Measurements from ENCODE around the gene KCNA10. TPM values are rescaled to one million over a fixed set of nuclear protein-coding genes. Genes with fewer than 3 reads are reported as not detected.

KCNA10 gene
- total and polyA plus RNA-seq, 8 donors: not detected

DNA sequence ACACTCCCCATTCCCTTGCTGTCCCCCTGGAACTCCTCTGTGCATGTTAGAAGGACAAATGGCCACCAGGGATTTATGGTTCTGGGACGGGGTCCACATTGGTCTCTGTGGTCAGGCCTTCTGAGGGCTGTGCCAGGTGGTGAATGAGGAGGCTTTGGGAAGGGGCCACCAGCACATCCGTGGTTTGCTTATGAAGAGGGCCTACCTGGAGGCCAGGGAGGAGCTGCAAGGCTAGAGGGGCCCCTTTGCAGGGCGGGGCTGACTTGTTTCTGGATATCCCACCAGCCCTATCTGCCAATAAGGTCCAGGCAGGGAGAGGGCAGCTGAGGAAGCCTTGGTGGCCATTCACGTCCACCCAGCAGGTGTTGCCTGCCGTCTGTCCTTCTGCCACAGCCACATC, 24.9 kb downstream of the KCNA10 start:
- Histone ChIP-seq H3K9me3 (no peaks in the 10 kb centered on the region), H3K4me3 (no peak overlapping the region), H3K4me1 (no peaks in the 10 kb centered on the region), H3K27ac (no peak overlapping the region), H3K27me3 (no peaks in the 10 kb centered on the region), H3K36me3 (no peaks in the 10 kb centered on the region)
- WGBS, 2 donors: 70 to 76% methylated on average over 4 to 5 of the region's 5 CpGs
- intact Hi-C loops (cut with DNase I): loop anchor here in 1 of 3 donors (10.0 kb wide), 1 partner anchor 289 kb away; no protein-coding TSS in a partner anchor
- FAIRE-seq: no peak
- TF ChIP-seq, protein P1, sequence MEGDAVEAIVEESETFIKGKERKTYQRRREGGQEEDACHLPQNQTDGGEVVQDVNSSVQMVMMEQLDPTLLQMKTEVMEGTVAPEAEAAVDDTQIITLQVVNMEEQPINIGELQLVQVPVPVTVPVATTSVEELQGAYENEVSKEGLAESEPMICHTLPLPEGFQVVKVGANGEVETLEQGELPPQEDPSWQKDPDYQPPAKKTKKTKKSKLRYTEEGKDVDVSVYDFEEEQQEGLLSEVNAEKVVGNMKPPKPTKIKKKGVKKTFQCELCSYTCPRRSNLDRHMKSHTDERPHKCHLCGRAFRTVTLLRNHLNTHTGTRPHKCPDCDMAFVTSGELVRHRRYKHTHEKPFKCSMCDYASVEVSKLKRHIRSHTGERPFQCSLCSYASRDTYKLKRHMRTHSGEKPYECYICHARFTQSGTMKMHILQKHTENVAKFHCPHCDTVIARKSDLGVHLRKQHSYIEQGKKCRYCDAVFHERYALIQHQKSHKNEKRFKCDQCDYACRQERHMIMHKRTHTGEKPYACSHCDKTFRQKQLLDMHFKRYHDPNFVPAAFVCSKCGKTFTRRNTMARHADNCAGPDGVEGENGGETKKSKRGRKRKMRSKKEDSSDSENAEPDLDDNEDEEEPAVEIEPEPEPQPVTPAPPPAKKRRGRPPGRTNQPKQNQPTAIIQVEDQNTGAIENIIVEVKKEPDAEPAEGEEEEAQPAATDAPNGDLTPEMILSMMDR (IDR thresholded peaks at IDR 0.05): no peak
- DNase-seq: no peak
- no peak for ATAC-seq

- no peaks in the 10 kb centered on the region for H3K27me3 ChIP-seq
- no peak for DNase-seq
- no peaks in the 10 kb centered on the region for H3K36me3 ChIP-seq
- FAIRE-seq: no peak
- ATAC-seq: no peak
- 86 to 89% methylated on average over 5 of the region's 5 CpGs for WGBS, 2 donors
- TF ChIP-seq, protein P1 (IDR thresholded peaks at IDR 0.05): no peak
- H3K4me3 ChIP-seq: no peak overlapping the region
- no peaks in the 10 kb centered on the region for H3K4me1 ChIP-seq
- H3K27ac ChIP-seq: no peak overlapping the region
- intact Hi-C loops (cut with DNase I): loop anchor here in 1 of 3 donors (10.0 kb wide), 1 partner anchor 288 kb away; no protein-coding TSS in a partner anchor
- H3K9me3 ChIP-seq: no peaks in the 10 kb centered on the region
These were observed 25.8 kb downstream of the KCNA10 start for GRCh38 chr1:110493059-110493699.

DNA sequence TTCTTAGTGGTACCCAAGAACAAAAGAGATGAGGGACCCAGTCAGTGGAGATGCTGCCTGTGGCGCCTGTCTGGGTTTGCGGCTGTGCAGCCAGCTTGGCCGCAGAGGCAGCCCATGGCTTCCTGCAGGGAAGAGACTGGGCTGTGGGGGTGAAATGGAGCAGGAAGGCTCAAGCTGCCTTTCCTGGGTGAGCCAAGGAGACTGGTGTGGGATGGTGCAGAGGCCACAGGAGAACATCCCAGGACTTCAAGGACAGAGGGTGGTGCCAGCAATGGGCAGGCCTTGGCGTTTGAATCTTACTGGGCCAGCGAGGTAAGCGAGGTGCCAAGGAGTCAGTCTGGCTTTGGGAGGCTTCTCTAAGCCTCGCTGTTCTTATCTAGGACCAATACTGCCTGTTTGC, 26.4 kb downstream of the KCNA10 start:
- H3K9me3 ChIP-seq: no peaks in the 10 kb centered on the region
- H3K36me3 ChIP-seq: no peaks in the 10 kb centered on the region
- DNase-seq: no peak
- TF ChIP-seq, protein P1 (IDR thresholded peaks at IDR 0.05): no peak
- no peaks in the 10 kb centered on the region for H3K27me3 ChIP-seq
- 57 to 63% methylated on average over 7 of the region's 7 CpGs for WGBS, 2 donors
- intact Hi-C loops (cut with DNase I): loop anchor here in 1 of 3 donors (10.0 kb wide), 1 partner anchor 288 kb away; no protein-coding TSS in a partner anchor
- H3K27ac ChIP-seq: no peak overlapping the region
- no peak overlapping the region for H3K4me3 ChIP-seq
- no peak for FAIRE-seq
- peak in 3 of 4 donors; percentile 20 to 41 (median 33) for ATAC-seq
- H3K4me1 ChIP-seq: no peaks in the 10 kb centered on the region

- H3K27ac ChIP-seq: no peak overlapping the region
- intact Hi-C loops (cut with DNase I): loop anchor here in 1 of 3 donors (10.0 kb wide), 1 partner anchor 286 kb away; no protein-coding TSS in a partner anchor
- ATAC-seq (no peak), DNase-seq (no peak), FAIRE-seq (no peak)
- no peaks in the 10 kb centered on the region for H3K36me3 ChIP-seq
- H3K27me3 ChIP-seq: no peaks in the 10 kb centered on the region
- 65 to 74% methylated on average over 11 of the region's 11 CpGs for WGBS, 2 donors
- H3K9me3 ChIP-seq: no peaks in the 10 kb centered on the region
- TF ChIP-seq, protein P1 (IDR thresholded peaks at IDR 0.05): no peak
- no peak overlapping the region for H3K4me3 ChIP-seq
- no peaks in the 10 kb centered on the region for H3K4me1 ChIP-seq
These were observed 28.1 kb downstream of the KCNA10 start for GRCh38 chr1:110490791-110491451.
